ENCODE measurements around the gene HHATL. TPM values are rescaled to one million over a fixed set of nuclear protein-coding genes. Genes with fewer than 3 reads are reported as not detected.

HHATL gene
- total RNA-seq, 2 donors from 2014 or later: not detected

- peaks cover 10% of the 10 kb centered on the region for H3K36me3 ChIP-seq
- DNase-seq (ENCODE audit: low spot score) (no peak), ATAC-seq (ENCODE audit: insufficient number of reproducible peaks, low FRiP score, low read depth) (no peak)
- peaks cover 23 to 57% of the 10 kb centered on the region in 2 donors for H3K4me1 ChIP-seq (ENCODE audit: control insufficient read depth in 1 of 2, low read depth in 2 of 2)
- H3K27me3 ChIP-seq (replicated peaks; ENCODE audit: insufficient read depth): no peaks in the 10 kb centered on the region
- no peak overlapping the region for H3K27ac ChIP-seq
- H3K4me3 ChIP-seq: no peak overlapping the region
- TF ChIP-seq CTCF (IDR thresholded peaks at IDR 0.05): no peak
- no peaks in the 10 kb centered on the region for H3K9me3 ChIP-seq
Measured at GRCh38 chr3:42662813-42663535, 39.6 kb downstream of the HHATL start.

DNA sequence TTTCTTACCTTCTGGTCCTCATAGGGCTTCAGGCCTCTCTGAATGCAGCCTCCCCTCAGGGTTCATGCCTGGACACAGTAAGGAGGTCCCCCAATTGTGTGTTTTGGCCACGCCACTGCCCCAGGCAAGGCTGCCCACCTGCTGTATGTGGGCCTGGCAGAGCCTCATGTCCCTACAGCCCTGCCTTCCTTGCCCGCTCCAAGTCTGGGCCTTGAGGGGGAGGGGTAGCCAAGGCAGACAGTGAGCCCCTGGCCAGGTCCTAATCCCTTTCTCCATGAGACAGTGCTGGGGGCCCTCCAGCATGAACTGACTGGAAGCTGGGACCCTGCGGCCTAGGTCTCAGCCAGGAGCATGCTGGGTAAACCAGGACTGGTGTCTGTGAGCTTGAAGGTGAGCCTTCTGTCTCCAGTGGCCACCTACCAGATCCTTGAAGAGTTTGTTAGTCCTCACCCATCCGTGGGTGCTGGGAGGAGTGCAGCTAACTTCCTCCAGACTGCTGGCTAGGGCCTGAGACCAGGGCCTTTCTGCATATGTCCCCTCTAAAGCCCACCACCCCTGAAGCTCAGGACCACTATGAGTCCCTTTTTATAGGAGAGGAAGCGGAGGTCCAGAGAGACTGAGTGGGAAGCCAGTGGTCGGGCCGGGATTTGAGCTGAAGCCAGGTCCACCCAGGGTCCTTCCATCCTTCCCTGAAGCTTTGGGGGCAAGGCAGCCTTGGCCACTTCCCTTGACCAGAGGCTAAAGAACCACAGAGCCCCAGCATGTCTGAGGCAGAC, 40.4 kb downstream of the HHATL start:
- no peak overlapping the region for H3K4me3 ChIP-seq
- H3K9me3 ChIP-seq: no peaks in the 10 kb centered on the region
- no peaks in the 10 kb centered on the region for H3K27me3 ChIP-seq (replicated peaks; ENCODE audit: insufficient read depth)
- peak overlapping the region in 1 of 2 donors; percentile 34 for H3K27ac ChIP-seq
- ATAC-seq (ENCODE audit: insufficient number of reproducible peaks, low FRiP score, low read depth): no peak
- no peak for TF ChIP-seq CTCF (IDR thresholded peaks at IDR 0.05)
- DNase-seq (ENCODE audit: low spot score): no peak
- H3K36me3 ChIP-seq: peaks cover 11% of the 10 kb centered on the region
- H3K4me1 ChIP-seq (ENCODE audit: control insufficient read depth in 1 of 2, low read depth in 2 of 2): peaks cover 19 to 51% of the 10 kb centered on the region in 2 donors

DNA sequence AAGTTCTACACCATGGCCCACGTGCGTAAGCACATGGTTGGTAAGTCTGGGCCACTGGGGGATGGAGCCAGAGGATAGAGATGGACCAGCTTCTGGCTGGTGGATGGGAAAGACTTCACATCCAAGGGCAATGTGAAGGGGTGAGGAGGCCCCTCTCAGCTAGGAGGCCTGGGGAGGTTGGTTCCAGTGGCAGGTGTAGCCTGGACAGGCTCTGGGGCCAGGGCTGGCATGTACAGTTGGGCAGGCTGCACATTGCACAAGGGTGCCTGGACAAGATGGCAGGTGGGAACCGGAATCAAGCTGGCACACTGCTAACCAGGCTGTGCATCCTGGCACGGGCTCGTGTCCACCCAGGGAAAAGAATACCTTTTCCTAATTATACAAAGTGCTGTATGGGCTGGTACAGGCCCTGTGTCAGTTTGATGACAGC, 41.0 kb downstream of the HHATL start:
- Histone ChIP-seq H3K36me3 (peaks cover 11% of the 10 kb centered on the region), H3K9me3 (no peaks in the 10 kb centered on the region), H3K4me3 (no peak overlapping the region), H3K27ac (no peak overlapping the region), H3K27me3 (replicated peaks; ENCODE audit: insufficient read depth) (no peaks in the 10 kb centered on the region), H3K4me1 (ENCODE audit: control insufficient read depth in 1 of 2, low read depth in 2 of 2) (peaks cover 13 to 51% of the 10 kb centered on the region in 2 donors)
- TF ChIP-seq CTCF (IDR thresholded peaks at IDR 0.05): no peak
- ATAC-seq (ENCODE audit: insufficient number of reproducible peaks, low FRiP score, low read depth) (no peak), DNase-seq (ENCODE audit: low spot score) (no peak)

GRCh38 chr3:42660898-42661297, 41.7 kb downstream of the HHATL start:
- ATAC-seq (ENCODE audit: insufficient number of reproducible peaks, low FRiP score, low read depth): no peak
- peaks cover 12 to 51% of the 10 kb centered on the region in 2 donors for H3K4me1 ChIP-seq (ENCODE audit: control insufficient read depth in 1 of 2, low read depth in 2 of 2)
- H3K27me3 ChIP-seq (replicated peaks; ENCODE audit: insufficient read depth): no peaks in the 10 kb centered on the region
- peaks cover 11% of the 10 kb centered on the region for H3K36me3 ChIP-seq
- no peak for TF ChIP-seq CTCF (IDR thresholded peaks at IDR 0.05)
- no peak overlapping the region for H3K4me3 ChIP-seq
- H3K9me3 ChIP-seq: no peaks in the 10 kb centered on the region
- H3K27ac ChIP-seq: peak overlapping the region; percentile 7 to 8
- no peak for DNase-seq (ENCODE audit: low spot score)

GRCh38 chr3:42660131-42660715, 42.4 kb downstream of the HHATL start:
- Histone ChIP-seq H3K4me3 (no peak overlapping the region), H3K9me3 (no peaks in the 10 kb centered on the region), H3K36me3 (peaks cover 11% of the 10 kb centered on the region), H3K27me3 (replicated peaks; ENCODE audit: insufficient read depth) (no peaks in the 10 kb centered on the region), H3K27ac (peak overlapping the region; percentile 7 to 8), H3K4me1 (ENCODE audit: control insufficient read depth in 1 of 2, low read depth in 2 of 2) (peaks cover 17 to 51% of the 10 kb centered on the region in 2 donors)
- ATAC-seq (ENCODE audit: insufficient number of reproducible peaks, low FRiP score, low read depth) (no peak), DNase-seq (ENCODE audit: low spot score) (no peak)
- TF ChIP-seq CTCF (IDR thresholded peaks at IDR 0.05): no peak
